PC-3 (cell line): Measurements from ENCODE around the gene MAP1LC3B. TPM values are rescaled to one million over a fixed set of nuclear protein-coding genes. Genes with fewer than 3 reads are reported as not detected.

Experiments used
- ATAC-seq: fragments of 200-7000 bp; cut with Tn5 transposase; 2 replicates; pipeline ENCODE4 v1.9.1; 2020; ENCODE audit warnings: mild to moderate bottlenecking, moderate library complexity
- BruUV-seq: library from RNA; stranded (reverse); fragments of 400-500 nt; replicated peaks from 2 replicates; lab custom pipeline; 2021; lab: Mats Ljungman, UMichigan
- CTCF ChIA-PET: fragments of 300-600 bp; sonication (Branson Sonifier 250); formaldehyde crosslinking; loops from one replicate; lab custom pipeline; 2022; ENCODE audit warnings: antibody characterized with exemption; lab: Charles Lee
- POLR2A ChIA-PET: fragments of 300-600 bp; sonication (Branson Sonifier 250); formaldehyde crosslinking; loops from one replicate; lab custom pipeline; 2022; ENCODE audit warnings: antibody characterized with exemption; ENCODE audit not compliant: unreplicated experiment; lab: Charles Lee
- DNase-seq: peaks from one replicate; pipeline ENCODE4 v3.0.0-alpha.2; 2015
- H2AFZ ChIP-seq: fragments of 300-600 bp; sonication (generic); 2 replicates; pipeline ENCODE4 v1.6.0; 2016; ENCODE audit warnings: antibody characterized with exemption, low read length
- H3F3A ChIP-seq: fragments of 300-600 bp; sonication (generic); one replicate; pipeline ENCODE4 v1.6.0; 2017; ENCODE audit warnings: antibody characterized with exemption, low read length, control low read depth, mild to moderate bottlenecking; ENCODE audit not compliant: unreplicated experiment
- H3K27ac ChIP-seq: fragments of 300-600 bp; sonication (generic); 2 replicates; pipeline ENCODE4 v1.5.1; 2016; ENCODE audit warnings: mild to moderate bottlenecking, low read length
- H3K27me3 ChIP-seq: fragments of 300-600 bp; sonication (generic); 2 replicates; pipeline ENCODE4 v1.6.1; 2016; ENCODE audit warnings: low read length, mixed read lengths
- H3K36me3 ChIP-seq: fragments of 300-600 bp; sonication (generic); 2 replicates; pipeline ENCODE4 v1.6.1; 2016; ENCODE audit warnings: low read depth, mixed run types, low read length, mixed read lengths
- H3K4me1 ChIP-seq: fragments of 300-600 bp; sonication (generic); 2 replicates; pipeline ENCODE4 v1.5.1; 2016; ENCODE audit warnings: low read length; ENCODE audit not compliant: insufficient read depth
- H3K4me2 ChIP-seq: fragments of 300-600 bp; sonication (generic); 2 replicates; pipeline ENCODE4 v1.6.0; 2016; ENCODE audit warnings: low read length
- H3K4me3 ChIP-seq: fragments of 300-600 bp; sonication (generic); 2 replicates; pipeline ENCODE4 v1.5.1; 2016; ENCODE audit warnings: mild to moderate bottlenecking, low read length, mixed read lengths
- H3K79me2 ChIP-seq: fragments of 300-600 bp; sonication (generic); 2 replicates; pipeline ENCODE4 v1.6.1; 2017; ENCODE audit warnings: low read length, mixed read lengths
- H3K9ac ChIP-seq: fragments of 300-600 bp; sonication (generic); 2 replicates; pipeline ENCODE4 v1.6.0; 2016; ENCODE audit warnings: mild to moderate bottlenecking, low read length
- H3K9me2 ChIP-seq: fragments of 300-600 bp; sonication (generic); replicated peaks from 2 replicates; pipeline ENCODE4 v1.6.1; 2016; ENCODE audit warnings: mixed run types, low read length, mixed read lengths
- H3K9me3 ChIP-seq: fragments of 300-600 bp; sonication (generic); 2 replicates; pipeline ENCODE4 v1.6.1; 2016; ENCODE audit warnings: low read length, mixed read lengths
- H4K20me1 ChIP-seq: fragments of 300-600 bp; sonication (generic); 2 replicates; pipeline ENCODE4 v1.6.1; 2016; ENCODE audit warnings: low read length, mixed read lengths
- EZH2 ChIP-seq: fragments of 300-600 bp; sonication (generic); IDR thresholded peaks from one replicate; pipeline ENCODE4 v1.6.1; 2017; ENCODE audit warnings: antibody characterized with exemption, mild to moderate bottlenecking, low read length; ENCODE audit not compliant: unreplicated experiment
- EZH2phosphoT487 ChIP-seq: fragments of 300-600 bp; sonication (generic); IDR thresholded peaks from 2 replicates; pipeline ENCODE4 v1.6.1; 2018; ENCODE audit warnings: mild to moderate bottlenecking, antibody characterized with exemption, low read length, borderline replicate concordance
- intact Hi-C: fragments of 100-400 bp; cut with micrococcal nuclease; formaldehyde crosslinking; loops from 2 replicates; pipeline ENCODE4 v1.9.0; 2023
- total RNA-seq: library from RNA; depleted of rRNA; stranded (reverse); fragments of >200 nt; gene quantifications from 2 replicates; pipeline ENCODE4 v1.2.3, GENCODE V29; 2014
- TF ChIP-seq, protein P1 (sequence below): fragments of 300-600 bp; sonication (generic); conservative IDR thresholded peaks from 2 replicates; pipeline ENCODE4 v1.5.1; 2017; ENCODE audit warnings: antibody characterized with exemption, low read depth, mild to moderate bottlenecking, low read length

Gene MAP1LC3B
- total RNA-seq, 1 experiment from 2014 or later: 11.9 TPM

DNA sequence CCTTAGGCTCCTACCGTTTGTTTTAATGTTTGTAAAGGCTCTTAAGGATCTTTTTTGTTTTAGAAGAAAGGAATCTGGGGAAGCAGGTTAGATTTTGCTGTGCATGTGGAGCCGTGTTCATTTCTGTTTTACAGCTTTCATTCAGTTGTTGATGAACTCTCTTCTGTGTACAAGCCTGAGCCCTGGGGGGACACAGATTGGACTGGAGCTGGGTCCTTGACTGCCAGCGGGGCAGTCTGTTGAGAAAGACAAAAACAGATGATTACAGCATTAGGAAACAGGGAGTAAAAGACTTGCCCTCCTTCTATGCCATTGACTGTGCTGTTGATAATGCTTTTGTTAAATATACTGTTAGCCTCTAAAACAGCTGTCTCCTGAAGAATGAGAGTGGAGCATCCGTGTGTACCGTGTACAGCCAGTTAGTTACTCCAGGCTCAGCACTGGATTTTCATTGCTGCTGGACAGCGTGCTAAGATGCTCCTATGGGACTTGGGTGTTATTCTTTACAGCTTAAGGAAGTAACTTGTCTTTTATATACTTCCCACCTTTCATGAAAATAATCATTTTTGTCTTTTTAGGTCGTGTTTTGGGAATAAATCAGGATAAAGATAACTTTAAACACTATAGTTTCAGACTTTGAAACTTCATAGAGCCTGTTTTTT lies 3.2 kb downstream of the MAP1LC3B start:
- intact Hi-C loops: no loop called here
- BruUV-seq: no TSS peak
- CTCF ChIA-PET: no interaction called here

DNA sequence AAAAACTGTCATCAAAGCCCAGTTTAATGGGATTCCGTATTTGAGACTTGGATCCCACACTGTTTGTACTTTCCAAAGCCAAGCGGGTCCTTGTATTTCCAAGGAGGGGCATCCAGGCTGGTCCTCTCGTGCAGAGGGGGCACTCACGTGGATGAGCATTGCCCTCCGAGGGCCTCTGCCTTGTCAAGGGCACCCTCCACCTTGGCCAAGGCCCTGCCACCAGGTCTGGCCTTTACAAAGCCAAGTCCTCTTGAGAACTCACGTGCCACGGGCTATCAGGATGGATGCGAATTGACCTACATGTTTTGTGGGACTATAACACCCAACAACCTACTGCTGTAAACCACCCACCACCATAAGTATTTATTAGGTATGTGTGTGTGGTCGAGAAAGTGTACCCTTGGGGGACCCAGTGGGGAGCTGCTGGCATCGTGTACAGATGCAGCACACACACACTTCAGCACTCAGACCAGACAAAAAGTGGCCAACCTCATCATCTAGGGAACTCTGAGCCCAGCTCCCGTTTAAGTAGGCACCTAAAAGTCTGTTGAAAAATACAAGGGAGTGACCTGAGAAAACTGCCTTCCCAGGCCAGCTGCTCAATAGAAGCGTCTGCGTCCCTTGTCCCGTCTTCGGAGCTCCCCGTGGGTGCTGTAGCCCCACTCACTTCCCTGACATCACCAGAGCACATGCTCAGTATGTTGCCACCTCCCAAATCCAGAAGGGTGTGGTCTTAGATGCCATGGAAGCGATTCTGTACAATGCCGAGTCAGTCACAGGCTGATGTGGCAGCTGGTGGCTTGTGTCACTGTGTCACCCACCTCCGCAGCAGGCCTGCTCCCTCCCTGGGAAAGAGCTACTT lies 12.9 kb downstream of the MAP1LC3B start:
- H3F3A ChIP-seq: no peaks in the 10 kb centered on the region
- H3K36me3 ChIP-seq: no peaks in the 10 kb centered on the region; the same call in 1 of the 2 replicates
- no peaks in the 10 kb centered on the region for H3K27me3 ChIP-seq
- H3K9ac ChIP-seq: no peak overlapping the region
- no peak overlapping the region for H3K4me3 ChIP-seq
- H3K9me3 ChIP-seq: no peaks in the 10 kb centered on the region
- no peaks in the 10 kb centered on the region for H3K4me1 ChIP-seq
- CTCF ChIA-PET: no interaction called here
- intact Hi-C loops: no loop called here
- no peak for ATAC-seq
- no peak overlapping the region for H2AFZ ChIP-seq
- H3K79me2 ChIP-seq: no peaks in the 10 kb centered on the region
- no TSS peak for BruUV-seq
- no peak for DNase-seq
- no peak overlapping the region for H3K4me2 ChIP-seq
- no peak overlapping the region for H3K27ac ChIP-seq
- TF ChIP-seq EZH2 (no peak), EZH2phosphoT487 (no peak)
- TF ChIP-seq, protein P1, sequence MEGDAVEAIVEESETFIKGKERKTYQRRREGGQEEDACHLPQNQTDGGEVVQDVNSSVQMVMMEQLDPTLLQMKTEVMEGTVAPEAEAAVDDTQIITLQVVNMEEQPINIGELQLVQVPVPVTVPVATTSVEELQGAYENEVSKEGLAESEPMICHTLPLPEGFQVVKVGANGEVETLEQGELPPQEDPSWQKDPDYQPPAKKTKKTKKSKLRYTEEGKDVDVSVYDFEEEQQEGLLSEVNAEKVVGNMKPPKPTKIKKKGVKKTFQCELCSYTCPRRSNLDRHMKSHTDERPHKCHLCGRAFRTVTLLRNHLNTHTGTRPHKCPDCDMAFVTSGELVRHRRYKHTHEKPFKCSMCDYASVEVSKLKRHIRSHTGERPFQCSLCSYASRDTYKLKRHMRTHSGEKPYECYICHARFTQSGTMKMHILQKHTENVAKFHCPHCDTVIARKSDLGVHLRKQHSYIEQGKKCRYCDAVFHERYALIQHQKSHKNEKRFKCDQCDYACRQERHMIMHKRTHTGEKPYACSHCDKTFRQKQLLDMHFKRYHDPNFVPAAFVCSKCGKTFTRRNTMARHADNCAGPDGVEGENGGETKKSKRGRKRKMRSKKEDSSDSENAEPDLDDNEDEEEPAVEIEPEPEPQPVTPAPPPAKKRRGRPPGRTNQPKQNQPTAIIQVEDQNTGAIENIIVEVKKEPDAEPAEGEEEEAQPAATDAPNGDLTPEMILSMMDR: no peak
- POLR2A ChIA-PET: interaction anchor here (0.7 to 0.8 kb wide), 2 partner anchors 11 to 202 kb away, joined by 4 to 5 read pairs; no protein-coding TSS in a partner anchor
- no peaks in the 10 kb centered on the region for H3K9me2 ChIP-seq
- no peaks in the 10 kb centered on the region for H4K20me1 ChIP-seq

More for the DNA sequence above, 3.2 kb downstream of the MAP1LC3B start:
- TF ChIP-seq EZH2phosphoT487 (no peak), EZH2 (no peak)
- TF ChIP-seq, protein P1: no peak
- DNase-seq (no peak), ATAC-seq (no peak)
- Histone ChIP-seq H3K27ac (no peak overlapping the region), H4K20me1 (peaks cover 18% of the 10 kb centered on the region; the same call in 1 of the 2 replicates), H3K4me2 (no peak overlapping the region), H3K4me1 (peaks cover 15% of the 10 kb centered on the region), H3K9me3 (no peaks in the 10 kb centered on the region), H3F3A (no peaks in the 10 kb centered on the region), H3K4me3 (no peak overlapping the region), H3K79me2 (peaks cover 59% of the 10 kb centered on the region), H3K27me3 (no peaks in the 10 kb centered on the region), H3K9me2 (no peaks in the 10 kb centered on the region), H2AFZ (no peak overlapping the region), H3K36me3 (no peaks in the 10 kb centered on the region), H3K9ac (no peak overlapping the region)
- POLR2A ChIA-PET: interaction anchor here (0.6 kb wide), 1 partner anchor 363 kb away, joined by 4 read pairs; no protein-coding TSS in a partner anchor
